ENCODE measurements around the gene DPP10. TPM values are rescaled to one million over a fixed set of nuclear protein-coding genes. Genes with fewer than 3 reads are reported as not detected.
A peak's percentile ranks its signal among the peaks of the same experiment; 100 is the strongest.

DPP10 gene
- total and polyA plus RNA-seq, 10 of the 15 experiments (the other 5 are each of a cell fraction or from before 2014, with no cell fraction given), result not detected

DNA sequence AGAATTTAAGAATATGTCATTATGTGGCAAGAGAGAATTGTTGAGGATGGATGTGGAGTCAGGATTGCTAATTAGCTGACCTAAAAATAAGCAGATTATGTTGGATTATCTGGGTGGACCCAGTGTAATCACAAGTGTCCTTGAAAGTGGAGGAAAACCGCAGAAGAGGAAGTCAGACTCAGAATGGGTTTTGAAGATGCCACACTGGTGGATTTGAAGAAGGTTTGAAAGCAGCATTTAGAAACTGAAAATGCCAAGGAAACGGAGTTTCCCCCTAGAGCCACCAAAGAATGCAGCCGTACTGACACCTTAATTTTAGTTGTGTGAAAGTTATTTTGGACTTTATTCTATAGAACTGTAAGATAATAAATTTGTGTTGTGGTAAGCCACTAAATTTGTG lies 41.6 kb upstream of the DPP10 start:
- CTCF ChIA-PET, result no interaction called here
- RAD21 ChIA-PET (ENCODE audit: unreplicated experiment), result no interaction called here
- 3% methylated on average over 3 of the region's 3 CpGs for WGBS (ENCODE audit: insufficient coverage, insufficient replicate concordance, low lambda C conversion rate, missing lambda C conversion rate)
- TF ChIP-seq SPI1 (IDR thresholded peaks at IDR 0.05; ENCODE audit: borderline replicate concordance, insufficient read depth, low read depth, low read length) (peak; percentile 44; the same call in 1 of the 2 replicates), MXI1 (IDR thresholded peaks at IDR 0.05; ENCODE audit: low read depth, low read length) (no peak), RUNX3 (IDR thresholded peaks at IDR 0.05; ENCODE audit: low read length) (0 out of 2 replicates have a peak, but pooled peaks have one; percentile 23)
- Histone ChIP-seq H3K4me2 (ENCODE audit: control insufficient read depth, insufficient read depth) (no peak overlapping the region), H3K36me3 (ENCODE audit: control insufficient read depth in 2 of 2, insufficient read depth in 2 of 2, low read length in 1 of 2) (no peaks in the 10 kb centered on the region), H3K9ac (ENCODE audit: control insufficient read depth, insufficient read depth, low read length) (no peak overlapping the region), H3K4me1 (ENCODE audit: control insufficient read depth, insufficient read depth, low read length) (no peaks in the 10 kb centered on the region), H3K9me3 (replicated peaks; ENCODE audit: control insufficient read depth, insufficient read depth, low read length) (no peaks in the 10 kb centered on the region), H3K27ac (ENCODE audit: control insufficient read depth, insufficient read depth) (no peak overlapping the region), H2AFZ (ENCODE audit: control insufficient read depth, low read depth, low read length) (no peak overlapping the region), H3K4me3 (no peak overlapping the region), H4K20me1 (ENCODE audit: control insufficient read depth, insufficient read depth) (no peaks in the 10 kb centered on the region), H3K79me2 (ENCODE audit: control insufficient read depth, insufficient read depth, low read length) (no peaks in the 10 kb centered on the region), H3K27me3 (replicated peaks in 1 of 2; ENCODE audit: control insufficient read depth in 2 of 2, insufficient read depth in 2 of 2, low read length in 1 of 2) (no peaks in the 10 kb centered on the region)
- SMC1A ChIA-PET (ENCODE audit: uncharacterized antibody, unreplicated experiment), result no interaction called here
- BruUV-seq (replicated peaks), result no TSS peak
- no peak for DNase-seq (ENCODE audit: low read depth, low spot score)
- no peak for FAIRE-seq
- intact Hi-C loops (cut with micrococcal nuclease; ENCODE audit: unreplicated experiment), result no loop called here
- POLR2A ChIA-PET, result no interaction called here
- in situ Hi-C loops (cut with MboI), result no loop called here
- 0 out of 3 replicates have a peak, but pooled peaks have one; percentile 17 for ATAC-seq

DNA sequence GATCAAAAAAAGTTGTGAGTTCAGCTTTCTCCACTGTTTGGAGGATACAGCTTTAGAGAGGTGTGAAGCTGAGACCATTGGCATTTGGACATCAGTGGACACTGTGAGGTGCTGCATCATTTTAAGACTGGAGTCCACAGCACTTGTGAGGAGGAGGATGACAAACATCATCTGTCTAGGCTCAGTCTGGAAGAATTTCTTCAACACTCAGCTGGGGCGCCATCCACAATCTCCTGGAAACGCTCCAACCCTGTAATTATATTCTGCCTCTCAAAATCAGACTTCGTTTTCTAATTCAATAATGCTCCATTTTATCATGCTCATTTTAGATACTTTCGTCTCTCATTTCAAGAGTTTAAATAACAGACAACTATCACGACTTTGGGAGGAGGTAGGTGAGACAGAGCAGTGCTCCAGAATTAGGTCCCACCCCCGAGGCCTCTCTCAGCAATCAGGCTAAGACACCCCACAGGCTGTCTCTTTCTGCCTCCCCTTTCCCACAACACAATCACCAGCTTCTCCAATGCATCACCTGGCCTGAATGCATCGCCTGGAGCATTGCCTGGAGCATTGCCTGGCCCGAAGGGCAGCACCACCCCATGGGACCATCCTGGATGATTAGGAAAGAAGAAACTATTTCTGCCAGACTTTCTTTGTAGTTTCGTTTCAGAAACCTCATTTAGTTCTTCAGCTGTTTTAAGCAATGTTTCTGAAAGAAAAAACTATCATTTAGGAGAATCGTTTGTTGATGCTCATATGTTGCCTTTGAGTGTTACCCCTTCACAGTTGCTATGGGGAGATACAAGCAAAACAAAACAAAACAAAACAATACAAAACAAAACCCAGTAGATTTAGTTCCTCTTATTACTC lies 37.0 kb upstream of the DPP10 start:
- H3K27ac ChIP-seq (ENCODE audit: control insufficient read depth, insufficient read depth), result no peak overlapping the region
- SMC1A ChIA-PET (ENCODE audit: uncharacterized antibody, unreplicated experiment), result no interaction called here
- H3K9me3 ChIP-seq (replicated peaks; ENCODE audit: control insufficient read depth, insufficient read depth, low read length), result no peaks in the 10 kb centered on the region
- no peak overlapping the region for H2AFZ ChIP-seq (ENCODE audit: control insufficient read depth, low read depth, low read length)
- H3K79me2 ChIP-seq (ENCODE audit: control insufficient read depth, insufficient read depth, low read length), result no peaks in the 10 kb centered on the region
- RAD21 ChIA-PET (ENCODE audit: unreplicated experiment), result no interaction called here
- H4K20me1 ChIP-seq (ENCODE audit: control insufficient read depth, insufficient read depth), result no peaks in the 10 kb centered on the region
- no peaks in the 10 kb centered on the region for H3K36me3 ChIP-seq (ENCODE audit: control insufficient read depth in 2 of 2, insufficient read depth in 2 of 2, low read length in 1 of 2)
- H3K4me3 ChIP-seq, result no peak overlapping the region
- WGBS (ENCODE audit: insufficient coverage, insufficient replicate concordance, low lambda C conversion rate, missing lambda C conversion rate), result 17% methylated on average over 10 of the region's 10 CpGs
- no peaks in the 10 kb centered on the region for H3K27me3 ChIP-seq (replicated peaks in 1 of 2; ENCODE audit: control insufficient read depth in 2 of 2, insufficient read depth in 2 of 2, low read length in 1 of 2)
- intact Hi-C loops (cut with micrococcal nuclease; ENCODE audit: unreplicated experiment), result no loop called here
- ATAC-seq (no peak), FAIRE-seq (no peak), DNase-seq (ENCODE audit: low read depth, low spot score) (no peak)
- BruUV-seq (replicated peaks), result no TSS peak
- H3K4me1 ChIP-seq (ENCODE audit: control insufficient read depth, insufficient read depth, low read length), result no peaks in the 10 kb centered on the region
- no peak overlapping the region for H3K9ac ChIP-seq (ENCODE audit: control insufficient read depth, insufficient read depth, low read length)
- in situ Hi-C loops (cut with MboI), result no loop called here
- CTCF ChIA-PET, result no interaction called here
- H3K4me2 ChIP-seq (ENCODE audit: control insufficient read depth, insufficient read depth), result no peak overlapping the region
- no peak for TF ChIP-seq PAX8 (IDR thresholded peaks at IDR 0.05)
- no peak for TF ChIP-seq SMAD1 (IDR thresholded peaks at IDR 0.05; ENCODE audit: low read depth, partially characterized antibody)
- TF ChIP-seq, protein P1, sequence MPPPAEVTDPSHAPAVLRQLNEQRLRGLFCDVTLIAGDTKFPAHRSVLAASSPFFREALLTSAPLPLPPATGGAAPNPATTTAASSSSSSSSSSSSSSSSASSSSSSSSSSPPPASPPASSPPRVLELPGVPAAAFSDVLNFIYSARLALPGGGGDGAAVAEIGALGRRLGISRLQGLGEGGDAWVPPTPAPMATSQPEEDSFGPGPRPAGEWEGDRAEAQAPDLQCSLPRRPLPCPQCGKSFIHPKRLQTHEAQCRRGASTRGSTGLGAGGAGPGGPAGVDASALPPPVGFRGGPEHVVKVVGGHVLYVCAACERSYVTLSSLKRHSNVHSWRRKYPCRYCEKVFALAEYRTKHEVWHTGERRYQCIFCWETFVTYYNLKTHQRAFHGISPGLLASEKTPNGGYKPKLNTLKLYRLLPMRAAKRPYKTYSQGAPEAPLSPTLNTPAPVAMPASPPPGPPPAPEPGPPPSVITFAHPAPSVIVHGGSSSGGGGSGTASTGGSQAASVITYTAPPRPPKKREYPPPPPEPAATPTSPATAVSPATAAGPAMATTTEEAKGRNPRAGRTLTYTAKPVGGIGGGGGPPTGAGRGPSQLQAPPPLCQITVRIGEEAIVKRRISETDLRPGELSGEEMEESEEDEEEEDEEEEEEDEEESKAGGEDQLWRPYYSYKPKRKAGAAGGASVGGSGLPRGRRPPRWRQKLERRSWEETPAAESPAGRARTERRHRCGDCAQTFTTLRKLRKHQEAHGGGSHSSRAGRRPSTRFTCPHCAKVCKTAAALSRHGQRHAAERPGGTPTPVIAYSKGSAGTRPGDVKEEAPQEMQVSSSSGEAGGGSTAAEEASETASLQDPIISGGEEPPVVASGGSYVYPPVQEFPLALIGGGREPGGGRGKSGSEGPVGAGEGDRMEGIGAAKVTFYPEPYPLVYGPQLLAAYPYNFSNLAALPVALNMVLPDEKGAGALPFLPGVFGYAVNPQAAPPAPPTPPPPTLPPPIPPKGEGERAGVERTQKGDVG (CRISPR knock-in tag; IDR thresholded peaks at IDR 0.05), result no peak
- POLR2A ChIA-PET, result no interaction called here

Data from GM12878 (cell line).